Stomach (tissue), 4 donors: Measurements from ENCODE around the gene CNTN5.

Experiments used
- CTCF ChIP-seq, 7 experiments: fragments of 450-650 bp in 4 of 7; fragments of 200-600 bp in 3 of 7; sonication (generic) in 3 of 7; IDR thresholded peaks; one replicate each; pipeline ENCODE4 v1.5.1; 2016 to 2019; ENCODE audit warnings: antibody characterized with exemption in 7 of 7, control low read depth in 2 of 7, mild to moderate bottlenecking in 1 of 7
- POLR2A ChIP-seq, 4 donors: fragments of 450-650 bp; IDR thresholded peaks; one replicate each; pipeline ENCODE4 v1.6.1; 2016; ENCODE audit warnings: antibody characterized with exemption in 4 of 4, control low read depth in 2 of 4, mild to moderate bottlenecking in 1 of 4, moderate library complexity in 1 of 4

GRCh38 chr11:99327527-99327926 is 306.8 kb downstream of the CNTN5 start:
- TF ChIP-seq POLR2A (IDR thresholded peaks at IDR 0.05) (no peak), CTCF (IDR thresholded peaks at IDR 0.05) (no peak)
